ENCODE results near the gene OR52K1. TPM values are rescaled to one million over a fixed set of nuclear protein-coding genes. Genes with fewer than 3 reads are reported as not detected.
A peak's percentile ranks its signal among the peaks of the same experiment; 100 is the strongest.

Gene OR52K1
- polyA plus RNA-seq, 3 donors = 1.6 TPM; not detected in 2

DNA sequence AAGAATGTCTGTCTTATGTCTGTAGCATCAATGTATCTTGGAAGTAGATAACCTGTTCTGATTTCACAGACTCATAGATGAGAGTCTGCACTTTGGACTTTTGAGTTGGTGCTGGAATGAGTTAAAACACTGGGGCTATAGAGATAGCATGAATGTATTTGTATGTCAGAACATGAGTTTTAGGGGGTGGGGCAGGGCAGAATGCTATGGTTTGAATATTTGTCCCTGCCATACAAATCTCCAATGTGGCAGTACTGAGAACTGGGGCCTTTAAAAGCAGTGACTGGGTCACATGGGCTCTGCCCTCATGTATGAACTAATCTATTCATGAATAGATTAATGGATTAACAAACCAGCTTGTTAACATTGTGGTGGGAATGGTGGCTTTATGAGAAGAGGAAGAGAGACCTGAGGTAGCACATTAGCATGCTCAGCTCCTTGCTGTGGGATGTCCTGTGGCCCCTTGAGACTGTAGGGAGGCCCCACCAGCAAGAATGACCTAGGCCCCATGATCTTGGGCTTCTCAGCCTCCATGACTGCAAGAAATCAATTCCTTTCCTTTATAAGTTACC is 15.5 kb upstream of the OR52K1 start:
- Mint-ChIP-seq H3K9me3 (peaks cover 16 to 35% (median 28%) of the 10 kb centered on the region in 7 donors), H3K27ac (no peak overlapping the region), H3K4me1 (peaks cover 54% of the 10 kb centered on the region), H3K27me3 (ENCODE audit: low read depth in 3 of 3) (peaks cover 0 to 2% (median 1%) of the 10 kb centered on the region in 3 donors), H3K36me3 (peaks cover 31 to 32% of the 10 kb centered on the region in 2 donors), H3K4me3 (no peak overlapping the region)
- no peaks in the 10 kb centered on the region for H3K79me2 ChIP-seq (ENCODE audit: insufficient read depth, low read length)
- H3K4me1 ChIP-seq (ENCODE audit: control insufficient read depth in 1 of 2, insufficient read depth in 2 of 2, low read length in 2 of 2) = peaks cover 49 to 58% of the 10 kb centered on the region in 2 donors
- TF ChIP-seq, protein P1, sequence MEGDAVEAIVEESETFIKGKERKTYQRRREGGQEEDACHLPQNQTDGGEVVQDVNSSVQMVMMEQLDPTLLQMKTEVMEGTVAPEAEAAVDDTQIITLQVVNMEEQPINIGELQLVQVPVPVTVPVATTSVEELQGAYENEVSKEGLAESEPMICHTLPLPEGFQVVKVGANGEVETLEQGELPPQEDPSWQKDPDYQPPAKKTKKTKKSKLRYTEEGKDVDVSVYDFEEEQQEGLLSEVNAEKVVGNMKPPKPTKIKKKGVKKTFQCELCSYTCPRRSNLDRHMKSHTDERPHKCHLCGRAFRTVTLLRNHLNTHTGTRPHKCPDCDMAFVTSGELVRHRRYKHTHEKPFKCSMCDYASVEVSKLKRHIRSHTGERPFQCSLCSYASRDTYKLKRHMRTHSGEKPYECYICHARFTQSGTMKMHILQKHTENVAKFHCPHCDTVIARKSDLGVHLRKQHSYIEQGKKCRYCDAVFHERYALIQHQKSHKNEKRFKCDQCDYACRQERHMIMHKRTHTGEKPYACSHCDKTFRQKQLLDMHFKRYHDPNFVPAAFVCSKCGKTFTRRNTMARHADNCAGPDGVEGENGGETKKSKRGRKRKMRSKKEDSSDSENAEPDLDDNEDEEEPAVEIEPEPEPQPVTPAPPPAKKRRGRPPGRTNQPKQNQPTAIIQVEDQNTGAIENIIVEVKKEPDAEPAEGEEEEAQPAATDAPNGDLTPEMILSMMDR (IDR thresholded peaks at IDR 0.05) = no peak
- H2AFZ ChIP-seq (ENCODE audit: insufficient read depth, low read depth, low read length, poor library complexity, severe bottlenecking) = no peak overlapping the region
- no peak overlapping the region for H3K9ac ChIP-seq (ENCODE audit: insufficient read depth, low read length, poor library complexity, severe bottlenecking)
- intact Hi-C loops (cut with micrococcal nuclease) = no loop called here
- H3K36me3 ChIP-seq (replicated peaks in 1 of 2; ENCODE audit: control insufficient read depth in 1 of 2, insufficient read depth in 2 of 2, low read length in 2 of 2) = peaks cover 0 to 33% of the 10 kb centered on the region in 2 donors
- H4K20me1 ChIP-seq (ENCODE audit: insufficient read depth, low read length) = no peaks in the 10 kb centered on the region
- no peak overlapping the region for H3K4me3 ChIP-seq (replicated peaks in 1 of 3; ENCODE audit: low read depth in 2 of 3, low read length in 3 of 3)
- H3K4me2 ChIP-seq (replicated peaks; ENCODE audit: extremely low read depth, low read length, poor library complexity, severe bottlenecking) = no peak overlapping the region
- no peaks in the 10 kb centered on the region for H3K27me3 ChIP-seq (ENCODE audit: control insufficient read depth in 2 of 2, insufficient read depth in 2 of 2, low read length in 2 of 2)
- peaks cover 14 to 31% of the 10 kb centered on the region in 2 donors for H3K9me3 ChIP-seq (replicated peaks in 1 of 2; ENCODE audit: control insufficient read depth in 1 of 2, insufficient read depth in 1 of 2, low read length in 2 of 2)
- no peak for DNase-seq
- peak overlapping the region in 1 of 2 donors; percentile 27 for H3K27ac ChIP-seq (ENCODE audit: low read depth in 1 of 2, low read length in 2 of 2)

DNA sequence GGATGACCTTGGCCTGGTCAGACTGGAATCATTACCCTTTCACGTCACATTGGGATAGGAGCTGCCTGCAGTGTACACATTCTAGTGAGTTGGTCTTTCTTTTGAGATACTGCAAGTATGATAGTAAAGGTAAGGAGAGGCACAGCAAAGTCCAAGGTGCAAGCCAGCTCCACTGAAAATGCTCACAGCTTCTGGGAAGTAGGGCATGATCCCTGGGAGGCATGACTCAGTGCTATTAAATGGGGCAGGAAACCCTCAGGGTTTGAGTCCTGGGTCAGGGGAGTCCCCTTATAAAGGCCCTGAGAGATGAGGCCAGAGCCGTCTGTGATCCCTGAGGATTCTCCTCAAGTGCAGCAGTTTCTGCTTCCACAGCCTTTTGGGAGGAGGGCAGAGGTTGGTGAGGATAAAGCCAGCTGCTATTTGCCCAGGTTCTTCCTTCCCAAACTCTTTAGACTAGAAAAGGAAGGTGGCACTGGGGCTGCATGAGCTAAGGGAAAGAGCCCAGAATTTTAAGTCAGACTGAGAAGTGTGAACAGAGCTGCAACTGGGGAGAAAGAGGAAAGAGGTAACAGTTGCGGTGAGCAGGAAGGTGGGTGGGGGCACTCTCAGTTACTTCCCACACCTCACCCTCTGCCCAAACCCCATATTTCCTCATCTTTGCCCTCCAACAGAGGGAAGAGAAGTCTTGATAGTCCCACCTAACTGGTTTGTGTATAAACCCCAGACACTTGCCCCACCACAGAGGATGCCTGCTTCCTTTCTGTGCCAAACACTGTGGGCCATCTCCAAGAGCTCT is 14.4 kb upstream of the OR52K1 start:
- peaks cover 29 to 32% of the 10 kb centered on the region in 2 donors for H3K36me3 Mint-ChIP-seq
- Histone ChIP-seq H3K36me3 (replicated peaks in 1 of 2; ENCODE audit: control insufficient read depth in 1 of 2, insufficient read depth in 2 of 2, low read length in 2 of 2) (peaks cover 0 to 22% of the 10 kb centered on the region in 2 donors), H4K20me1 (ENCODE audit: insufficient read depth, low read length) (no peaks in the 10 kb centered on the region), H3K4me3 (replicated peaks in 1 of 3; ENCODE audit: low read depth in 2 of 3, low read length in 3 of 3) (no peak overlapping the region), H3K4me1 (ENCODE audit: control insufficient read depth in 1 of 2, insufficient read depth in 2 of 2, low read length in 2 of 2) (peaks cover 49 to 58% of the 10 kb centered on the region in 2 donors), H3K79me2 (ENCODE audit: insufficient read depth, low read length) (no peaks in the 10 kb centered on the region), H3K27me3 (ENCODE audit: control insufficient read depth in 2 of 2, insufficient read depth in 2 of 2, low read length in 2 of 2) (no peaks in the 10 kb centered on the region), H3K27ac (ENCODE audit: low read depth in 1 of 2, low read length in 2 of 2) (peak overlapping the region; percentile 4 to 63), H2AFZ (ENCODE audit: insufficient read depth, low read depth, low read length, poor library complexity, severe bottlenecking) (no peak overlapping the region), H3K4me2 (replicated peaks; ENCODE audit: extremely low read depth, low read length, poor library complexity, severe bottlenecking) (peak overlapping the region; percentile 24), H3K9me3 (replicated peaks in 1 of 2; ENCODE audit: control insufficient read depth in 1 of 2, insufficient read depth in 1 of 2, low read length in 2 of 2) (peaks cover 12 to 25% of the 10 kb centered on the region in 2 donors), H3K9ac (ENCODE audit: insufficient read depth, low read length, poor library complexity, severe bottlenecking) (peak overlapping the region; percentile 11)
- DNase-seq = peak in 1 of 3 donors; percentile 19
- no peak overlapping the region for H3K4me3 Mint-ChIP-seq
- WGBS (ENCODE audit: insufficient coverage) = 100% methylated on average over 1 of the region's 3 CpGs
- peak overlapping the region in 6 of 7 donors; percentile 18 to 86 (median 62) for H3K27ac Mint-ChIP-seq
- peaks cover 0 to 1% (median 0%) of the 10 kb centered on the region in 3 donors for H3K27me3 Mint-ChIP-seq (ENCODE audit: low read depth in 3 of 3)
- H3K4me1 Mint-ChIP-seq = peaks cover 54% of the 10 kb centered on the region
- H3K9me3 Mint-ChIP-seq = peaks cover 16 to 30% (median 22%) of the 10 kb centered on the region in 7 donors
- intact Hi-C loops (cut with micrococcal nuclease) = no loop called here
- TF ChIP-seq, protein P1 (IDR thresholded peaks at IDR 0.05) = no peak

Measured in CD14-positive monocyte (primary cell).